WTC11 (cell line): ENCODE data around the gene SLC38A3.

ENCODE experiments used
- CREB1 ChIP-seq: sonication (generic); formaldehyde crosslinking; IDR thresholded peaks from 2 replicates; pipeline ENCODE4 v1.8.0; 2023; ENCODE audit warnings: mild to moderate bottlenecking, missing genetic modification reagents
- ETV6 ChIP-seq: sonication (generic); formaldehyde crosslinking; IDR thresholded peaks from 2 replicates; pipeline ENCODE4 v1.8.1; 2022; ENCODE audit warnings: mild to moderate bottlenecking, missing genetic modification reagents
- PRRX2 ChIP-seq: fragments of 250-450 bp; sonication (Bioruptor Pico); IDR thresholded peaks from 2 replicates; pipeline ENCODE4 v1.8.0; 2021; ENCODE audit warnings: mild to moderate bottlenecking
- RELA ChIP-seq: sonication (generic); formaldehyde crosslinking; IDR thresholded peaks from 2 replicates; pipeline ENCODE4 v1.8.1; 2022; ENCODE audit warnings: missing genetic modification reagents, mild to moderate bottlenecking, borderline replicate concordance
- TCF7 ChIP-seq: sonication (generic); formaldehyde crosslinking; IDR thresholded peaks from 2 replicates; pipeline ENCODE4 v1.8.0; 2022; ENCODE audit warnings: mild to moderate bottlenecking, low read depth, missing genetic modification reagents, moderate library complexity
- TF ChIP-seq, protein P1 (sequence below): fragments of 200-600 bp; IDR thresholded peaks from 2 replicates; pipeline ENCODE4 v1.8.0; 2022; ENCODE audit warnings: antibody characterized with exemption
- TF ChIP-seq, protein P2 (sequence below): fragments of 250-450 bp; sonication (Bioruptor Pico); IDR thresholded peaks from 2 replicates; pipeline ENCODE4 v1.9.0; 2021; ENCODE audit warnings: mild to moderate bottlenecking, borderline replicate concordance
- TF ChIP-seq, protein P3 (sequence below): sonication (generic); formaldehyde crosslinking; IDR thresholded peaks from 2 replicates; pipeline ENCODE4 v1.8.1; 2023; ENCODE audit warnings: mild to moderate bottlenecking, missing genetic modification reagents, moderate library complexity

DNA sequence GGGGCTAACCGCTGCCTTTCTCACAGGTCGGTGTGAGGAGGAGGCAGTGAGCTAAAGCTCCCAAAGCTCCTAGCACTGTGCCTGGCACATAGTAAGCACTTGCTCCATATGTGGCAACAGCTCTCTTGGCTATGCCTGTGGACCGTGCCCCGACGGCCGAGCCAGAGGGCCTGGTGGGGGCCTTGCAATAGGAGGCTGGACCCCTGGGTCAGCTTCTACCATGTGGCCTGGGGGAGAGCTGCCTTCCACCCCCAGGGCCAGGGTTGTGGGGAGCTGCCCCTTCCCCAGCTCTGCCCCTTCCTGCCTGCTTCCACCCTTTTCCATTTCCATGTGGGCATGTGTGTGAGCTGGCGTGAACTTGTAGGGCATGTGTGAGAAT lies 30.6 kb upstream of the SLC38A3 start:
- TF ChIP-seq RELA (CRISPR knock-in tag) = no peak
- TF ChIP-seq, protein P1, sequence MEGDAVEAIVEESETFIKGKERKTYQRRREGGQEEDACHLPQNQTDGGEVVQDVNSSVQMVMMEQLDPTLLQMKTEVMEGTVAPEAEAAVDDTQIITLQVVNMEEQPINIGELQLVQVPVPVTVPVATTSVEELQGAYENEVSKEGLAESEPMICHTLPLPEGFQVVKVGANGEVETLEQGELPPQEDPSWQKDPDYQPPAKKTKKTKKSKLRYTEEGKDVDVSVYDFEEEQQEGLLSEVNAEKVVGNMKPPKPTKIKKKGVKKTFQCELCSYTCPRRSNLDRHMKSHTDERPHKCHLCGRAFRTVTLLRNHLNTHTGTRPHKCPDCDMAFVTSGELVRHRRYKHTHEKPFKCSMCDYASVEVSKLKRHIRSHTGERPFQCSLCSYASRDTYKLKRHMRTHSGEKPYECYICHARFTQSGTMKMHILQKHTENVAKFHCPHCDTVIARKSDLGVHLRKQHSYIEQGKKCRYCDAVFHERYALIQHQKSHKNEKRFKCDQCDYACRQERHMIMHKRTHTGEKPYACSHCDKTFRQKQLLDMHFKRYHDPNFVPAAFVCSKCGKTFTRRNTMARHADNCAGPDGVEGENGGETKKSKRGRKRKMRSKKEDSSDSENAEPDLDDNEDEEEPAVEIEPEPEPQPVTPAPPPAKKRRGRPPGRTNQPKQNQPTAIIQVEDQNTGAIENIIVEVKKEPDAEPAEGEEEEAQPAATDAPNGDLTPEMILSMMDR = no peak
- TF ChIP-seq ETV6 (CRISPR knock-in tag) = no peak
- TF ChIP-seq, protein P2, sequence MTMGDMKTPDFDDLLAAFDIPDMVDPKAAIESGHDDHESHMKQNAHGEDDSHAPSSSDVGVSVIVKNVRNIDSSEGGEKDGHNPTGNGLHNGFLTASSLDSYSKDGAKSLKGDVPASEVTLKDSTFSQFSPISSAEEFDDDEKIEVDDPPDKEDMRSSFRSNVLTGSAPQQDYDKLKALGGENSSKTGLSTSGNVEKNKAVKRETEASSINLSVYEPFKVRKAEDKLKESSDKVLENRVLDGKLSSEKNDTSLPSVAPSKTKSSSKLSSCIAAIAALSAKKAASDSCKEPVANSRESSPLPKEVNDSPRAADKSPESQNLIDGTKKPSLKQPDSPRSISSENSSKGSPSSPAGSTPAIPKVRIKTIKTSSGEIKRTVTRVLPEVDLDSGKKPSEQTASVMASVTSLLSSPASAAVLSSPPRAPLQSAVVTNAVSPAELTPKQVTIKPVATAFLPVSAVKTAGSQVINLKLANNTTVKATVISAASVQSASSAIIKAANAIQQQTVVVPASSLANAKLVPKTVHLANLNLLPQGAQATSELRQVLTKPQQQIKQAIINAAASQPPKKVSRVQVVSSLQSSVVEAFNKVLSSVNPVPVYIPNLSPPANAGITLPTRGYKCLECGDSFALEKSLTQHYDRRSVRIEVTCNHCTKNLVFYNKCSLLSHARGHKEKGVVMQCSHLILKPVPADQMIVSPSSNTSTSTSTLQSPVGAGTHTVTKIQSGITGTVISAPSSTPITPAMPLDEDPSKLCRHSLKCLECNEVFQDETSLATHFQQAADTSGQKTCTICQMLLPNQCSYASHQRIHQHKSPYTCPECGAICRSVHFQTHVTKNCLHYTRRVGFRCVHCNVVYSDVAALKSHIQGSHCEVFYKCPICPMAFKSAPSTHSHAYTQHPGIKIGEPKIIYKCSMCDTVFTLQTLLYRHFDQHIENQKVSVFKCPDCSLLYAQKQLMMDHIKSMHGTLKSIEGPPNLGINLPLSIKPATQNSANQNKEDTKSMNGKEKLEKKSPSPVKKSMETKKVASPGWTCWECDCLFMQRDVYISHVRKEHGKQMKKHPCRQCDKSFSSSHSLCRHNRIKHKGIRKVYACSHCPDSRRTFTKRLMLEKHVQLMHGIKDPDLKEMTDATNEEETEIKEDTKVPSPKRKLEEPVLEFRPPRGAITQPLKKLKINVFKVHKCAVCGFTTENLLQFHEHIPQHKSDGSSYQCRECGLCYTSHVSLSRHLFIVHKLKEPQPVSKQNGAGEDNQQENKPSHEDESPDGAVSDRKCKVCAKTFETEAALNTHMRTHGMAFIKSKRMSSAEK = no peak
- TF ChIP-seq CREB1 (CRISPR knock-in tag) = no peak
- no peak for TF ChIP-seq TCF7
- TF ChIP-seq PRRX2 (CRISPR knock-in tag) = no peak
- TF ChIP-seq, protein P3, sequence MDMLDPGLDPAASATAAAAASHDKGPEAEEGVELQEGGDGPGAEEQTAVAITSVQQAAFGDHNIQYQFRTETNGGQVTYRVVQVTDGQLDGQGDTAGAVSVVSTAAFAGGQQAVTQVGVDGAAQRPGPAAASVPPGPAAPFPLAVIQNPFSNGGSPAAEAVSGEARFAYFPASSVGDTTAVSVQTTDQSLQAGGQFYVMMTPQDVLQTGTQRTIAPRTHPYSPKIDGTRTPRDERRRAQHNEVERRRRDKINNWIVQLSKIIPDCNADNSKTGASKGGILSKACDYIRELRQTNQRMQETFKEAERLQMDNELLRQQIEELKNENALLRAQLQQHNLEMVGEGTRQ (CRISPR knock-in tag) = no peak
